HepG2 (cell line): ENCODE measurements around the gene ATR. TPM values are rescaled to one million over a fixed set of nuclear protein-coding genes. Genes with fewer than 3 reads are reported as not detected.
A peak's percentile ranks its signal among the peaks of the same experiment; 100 is the strongest.

Source experiments
- CHCHD3 ChIP-seq: sonication (generic); formaldehyde crosslinking; IDR thresholded peaks from 2 replicates; pipeline ENCODE4 v1.8.0; 2022; ENCODE audit warnings: mild to moderate bottlenecking, missing genetic modification reagents, moderate library complexity
- ERF ChIP-seq: IDR thresholded peaks from 2 replicates; pipeline ENCODE4 v1.6.1; 2018; ENCODE audit warnings: missing biosample characterization, missing genetic modification reagents
- IRX3 ChIP-seq: sonication (generic); formaldehyde crosslinking; IDR thresholded peaks from 2 replicates; pipeline ENCODE4 v1.8.1; 2023; ENCODE audit warnings: mild to moderate bottlenecking, low read depth, missing genetic modification reagents, borderline replicate concordance
- KDM5B ChIP-seq: sonication (generic); formaldehyde crosslinking; IDR thresholded peaks from 2 replicates; pipeline ENCODE4 v1.4.0; 2020; ENCODE audit warnings: missing genetic modification reagents, mild to moderate bottlenecking, borderline replicate concordance
- KLF15 ChIP-seq: sonication (generic); formaldehyde crosslinking; IDR thresholded peaks from 2 replicates; pipeline ENCODE4 v1.8.1; 2023; ENCODE audit warnings: borderline replicate concordance, mild to moderate bottlenecking, inconsistent platforms, missing genetic modification reagents, mixed read lengths
- NCOA1 ChIP-seq: sonication (generic); formaldehyde crosslinking; IDR thresholded peaks from 2 replicates; pipeline ENCODE4 v1.9.0; 2021; ENCODE audit warnings: missing genetic modification reagents
- RXRA ChIP-seq: sonication (generic); formaldehyde crosslinking; IDR thresholded peaks from 2 replicates; pipeline ENCODE4 v1.5.1; 2020; ENCODE audit warnings: missing genetic modification reagents
- ZNF30 ChIP-seq: sonication (generic); formaldehyde crosslinking; IDR thresholded peaks from 2 replicates; pipeline ENCODE4 v1.5.0; 2020; ENCODE audit warnings: mild to moderate bottlenecking, missing genetic modification reagents
- ZNF343 ChIP-seq: sonication (generic); formaldehyde crosslinking; IDR thresholded peaks from 2 replicates; pipeline ENCODE4 v1.4.0; 2020; ENCODE audit warnings: mild to moderate bottlenecking, missing genetic modification reagents
- ZNF530 ChIP-seq: sonication (generic); formaldehyde crosslinking; IDR thresholded peaks from 2 replicates; pipeline ENCODE4 v1.5.0; 2020; ENCODE audit warnings: low read depth, mild to moderate bottlenecking, missing genetic modification reagents
- polyA plus RNA-seq, 8 experiments: library from polyadenylated mRNA; depleted of rRNA in 3 of 8; stranded (reverse) in 7 of 8; unstranded in 1 of 8; fragments of >200 nt; fragmentation: Illumina TruSeq in 4 of 8; extraction: Trizol in 4 of 8; gene quantifications; 2 replicates each; pipeline versions ENCODE4 v1.2.1 to v1.2.3, GENCODE V29; 2011 to 2016; ENCODE audit warnings: low read depth in 4 of 8, missing spikeins in 1 of 8, mixed read lengths in 1 of 8; ENCODE audit not compliant: insufficient read depth in 1 of 8
- total RNA-seq, 5 experiments: library from RNA; depleted of rRNA; stranded (reverse); fragments of >200 nt; fragmentation: Illumina TruSeq; extraction: Trizol; gene quantifications; 2 replicates each; pipeline ENCODE4 v1.2.3, GENCODE V29; 2016; ENCODE audit warnings: low read depth in 1 of 5
- TF ChIP-seq, protein P1 (sequence below): sonication (generic); formaldehyde crosslinking; IDR thresholded peaks from 2 replicates; pipeline ENCODE4 v1.5.1; 2020; ENCODE audit warnings: mild to moderate bottlenecking, moderate library complexity, missing genetic modification reagents
- TF ChIP-seq, protein P2 (sequence below): sonication (generic); formaldehyde crosslinking; IDR thresholded peaks from 2 replicates; pipeline ENCODE4 v1.5.1; 2020; ENCODE audit warnings: mild to moderate bottlenecking, missing genetic modification reagents, moderate library complexity
- TF ChIP-seq, protein P3 (sequence below): sonication (generic); formaldehyde crosslinking; IDR thresholded peaks from 2 replicates; pipeline ENCODE4 v1.5.0; 2020; ENCODE audit warnings: missing genetic modification reagents
- TF ChIP-seq, protein P4 (sequence below): sonication (generic); formaldehyde crosslinking; IDR thresholded peaks from 2 replicates; pipeline ENCODE4 v1.4.0; 2020; ENCODE audit warnings: missing genetic modification reagents
- TF ChIP-seq, protein P5 (sequence below): sonication (generic); formaldehyde crosslinking; IDR thresholded peaks from 2 replicates; pipeline ENCODE4 v1.8.0; 2022; ENCODE audit warnings: missing genetic modification reagents, low read depth, mild to moderate bottlenecking, borderline replicate concordance
- TF ChIP-seq, protein P6 (sequence below): sonication (generic); formaldehyde crosslinking; IDR thresholded peaks from 2 replicates; pipeline ENCODE4 v1.8.0; 2022; ENCODE audit warnings: mild to moderate bottlenecking, missing genetic modification reagents, moderate library complexity

The ATR gene
- total and polyA plus RNA-seq, 2 of the 13 experiments (the other 11 are each of a cell fraction or from before 2014, with no cell fraction given), result 6.6 to 17.0 TPM

DNA sequence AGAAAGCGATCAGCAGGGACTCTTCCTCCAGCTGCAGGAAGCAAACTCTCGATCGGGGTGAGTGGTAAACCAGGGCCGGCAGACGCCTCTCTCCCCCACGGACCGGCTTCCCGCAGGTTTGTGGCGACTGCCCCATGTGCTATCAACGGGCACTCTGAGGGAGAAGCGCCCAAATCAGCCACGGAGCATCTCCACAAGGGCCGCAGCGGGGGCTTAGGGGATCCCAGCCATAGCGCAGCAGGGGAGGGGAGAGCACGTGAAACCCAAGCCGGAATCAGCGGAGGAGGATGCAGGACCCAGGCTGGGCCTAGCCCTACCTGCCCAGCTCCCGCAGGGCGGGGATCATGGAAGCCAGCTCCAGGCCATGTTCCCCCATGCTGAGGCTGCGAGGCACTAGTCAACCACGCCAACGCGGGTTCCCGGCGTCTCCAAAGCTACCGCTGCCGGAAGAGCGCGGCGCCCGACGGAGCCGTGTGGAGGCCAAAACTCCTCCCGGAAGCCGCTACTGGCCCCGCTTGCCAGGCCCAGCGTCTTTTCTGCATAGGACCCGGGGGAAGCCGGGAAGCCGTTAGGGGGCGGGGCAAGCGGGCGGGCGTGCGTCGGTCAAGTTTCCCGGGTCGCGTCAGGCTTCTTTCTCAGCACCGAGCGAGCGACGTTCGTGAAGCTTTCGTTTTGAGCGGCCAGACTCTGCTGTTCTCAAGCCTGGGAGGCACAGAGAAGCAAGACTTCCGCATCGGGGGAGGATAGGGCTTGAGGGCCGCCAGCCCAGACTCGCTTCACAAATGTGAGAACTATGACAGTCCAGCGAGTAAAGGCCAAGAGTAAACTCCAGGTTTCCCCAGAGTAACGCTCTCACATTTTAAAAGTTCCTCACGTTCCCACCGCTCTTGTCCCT lies at the start of gene ATR (continued):
- TF ChIP-seq, protein P1, sequence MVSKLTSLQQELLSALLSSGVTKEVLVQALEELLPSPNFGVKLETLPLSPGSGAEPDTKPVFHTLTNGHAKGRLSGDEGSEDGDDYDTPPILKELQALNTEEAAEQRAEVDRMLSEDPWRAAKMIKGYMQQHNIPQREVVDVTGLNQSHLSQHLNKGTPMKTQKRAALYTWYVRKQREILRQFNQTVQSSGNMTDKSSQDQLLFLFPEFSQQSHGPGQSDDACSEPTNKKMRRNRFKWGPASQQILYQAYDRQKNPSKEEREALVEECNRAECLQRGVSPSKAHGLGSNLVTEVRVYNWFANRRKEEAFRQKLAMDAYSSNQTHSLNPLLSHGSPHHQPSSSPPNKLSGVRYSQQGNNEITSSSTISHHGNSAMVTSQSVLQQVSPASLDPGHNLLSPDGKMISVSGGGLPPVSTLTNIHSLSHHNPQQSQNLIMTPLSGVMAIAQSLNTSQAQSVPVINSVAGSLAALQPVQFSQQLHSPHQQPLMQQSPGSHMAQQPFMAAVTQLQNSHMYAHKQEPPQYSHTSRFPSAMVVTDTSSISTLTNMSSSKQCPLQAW (CRISPR knock-in tag), result peak; percentile 99
- TF ChIP-seq RXRA (CRISPR knock-in tag) (peak; percentile 94), ZNF30 (no peak), NCOA1 (CRISPR knock-in tag) (no peak), ZNF530 (CRISPR knock-in tag) (no peak), ERF (CRISPR knock-in tag) (peak; percentile 99; the same call in 1 of the 2 replicates), KLF15 (no peak; the same call in 1 of the 2 replicates), ZNF343 (CRISPR knock-in tag) (peak; percentile 83), CHCHD3 (CRISPR knock-in tag) (peak; percentile 48; the same call in 1 of the 2 replicates), KDM5B (CRISPR knock-in tag) (peak; percentile 96; the same call in 1 of the 2 replicates), IRX3 (CRISPR knock-in tag) (peak; percentile 94; the same call in 1 of the 2 replicates)
- TF ChIP-seq, protein P2, sequence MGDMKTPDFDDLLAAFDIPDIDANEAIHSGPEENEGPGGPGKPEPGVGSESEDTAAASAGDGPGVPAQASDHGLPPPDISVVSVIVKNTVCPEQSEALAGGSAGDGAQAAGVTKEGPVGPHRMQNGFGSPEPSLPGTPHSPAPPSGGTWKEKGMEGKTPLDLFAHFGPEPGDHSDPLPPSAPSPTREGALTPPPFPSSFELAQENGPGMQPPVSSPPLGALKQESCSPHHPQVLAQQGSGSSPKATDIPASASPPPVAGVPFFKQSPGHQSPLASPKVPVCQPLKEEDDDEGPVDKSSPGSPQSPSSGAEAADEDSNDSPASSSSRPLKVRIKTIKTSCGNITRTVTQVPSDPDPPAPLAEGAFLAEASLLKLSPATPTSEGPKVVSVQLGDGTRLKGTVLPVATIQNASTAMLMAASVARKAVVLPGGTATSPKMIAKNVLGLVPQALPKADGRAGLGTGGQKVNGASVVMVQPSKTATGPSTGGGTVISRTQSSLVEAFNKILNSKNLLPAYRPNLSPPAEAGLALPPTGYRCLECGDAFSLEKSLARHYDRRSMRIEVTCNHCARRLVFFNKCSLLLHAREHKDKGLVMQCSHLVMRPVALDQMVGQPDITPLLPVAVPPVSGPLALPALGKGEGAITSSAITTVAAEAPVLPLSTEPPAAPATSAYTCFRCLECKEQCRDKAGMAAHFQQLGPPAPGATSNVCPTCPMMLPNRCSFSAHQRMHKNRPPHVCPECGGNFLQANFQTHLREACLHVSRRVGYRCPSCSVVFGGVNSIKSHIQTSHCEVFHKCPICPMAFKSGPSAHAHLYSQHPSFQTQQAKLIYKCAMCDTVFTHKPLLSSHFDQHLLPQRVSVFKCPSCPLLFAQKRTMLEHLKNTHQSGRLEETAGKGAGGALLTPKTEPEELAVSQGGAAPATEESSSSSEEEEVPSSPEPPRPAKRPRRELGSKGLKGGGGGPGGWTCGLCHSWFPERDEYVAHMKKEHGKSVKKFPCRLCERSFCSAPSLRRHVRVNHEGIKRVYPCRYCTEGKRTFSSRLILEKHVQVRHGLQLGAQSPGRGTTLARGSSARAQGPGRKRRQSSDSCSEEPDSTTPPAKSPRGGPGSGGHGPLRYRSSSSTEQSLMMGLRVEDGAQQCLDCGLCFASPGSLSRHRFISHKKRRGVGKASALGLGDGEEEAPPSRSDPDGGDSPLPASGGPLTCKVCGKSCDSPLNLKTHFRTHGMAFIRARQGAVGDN, result peak; percentile 99
- TF ChIP-seq, protein P3, sequence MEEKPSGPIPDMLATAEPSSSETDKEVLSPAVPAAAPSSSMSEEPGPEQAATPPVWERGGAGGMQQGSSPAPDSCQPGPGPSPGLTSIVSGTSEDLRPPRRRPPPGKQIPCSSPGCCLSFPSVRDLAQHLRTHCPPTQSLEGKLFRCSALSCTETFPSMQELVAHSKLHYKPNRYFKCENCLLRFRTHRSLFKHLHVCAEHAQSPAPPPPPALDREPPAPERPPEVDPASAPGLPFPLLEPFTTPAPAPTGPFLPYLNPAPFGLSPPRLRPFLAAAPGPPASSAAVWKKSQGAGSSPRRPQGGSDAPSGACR (CRISPR knock-in tag), result no peak; the same call in 1 of the 2 replicates
- TF ChIP-seq, protein P4, sequence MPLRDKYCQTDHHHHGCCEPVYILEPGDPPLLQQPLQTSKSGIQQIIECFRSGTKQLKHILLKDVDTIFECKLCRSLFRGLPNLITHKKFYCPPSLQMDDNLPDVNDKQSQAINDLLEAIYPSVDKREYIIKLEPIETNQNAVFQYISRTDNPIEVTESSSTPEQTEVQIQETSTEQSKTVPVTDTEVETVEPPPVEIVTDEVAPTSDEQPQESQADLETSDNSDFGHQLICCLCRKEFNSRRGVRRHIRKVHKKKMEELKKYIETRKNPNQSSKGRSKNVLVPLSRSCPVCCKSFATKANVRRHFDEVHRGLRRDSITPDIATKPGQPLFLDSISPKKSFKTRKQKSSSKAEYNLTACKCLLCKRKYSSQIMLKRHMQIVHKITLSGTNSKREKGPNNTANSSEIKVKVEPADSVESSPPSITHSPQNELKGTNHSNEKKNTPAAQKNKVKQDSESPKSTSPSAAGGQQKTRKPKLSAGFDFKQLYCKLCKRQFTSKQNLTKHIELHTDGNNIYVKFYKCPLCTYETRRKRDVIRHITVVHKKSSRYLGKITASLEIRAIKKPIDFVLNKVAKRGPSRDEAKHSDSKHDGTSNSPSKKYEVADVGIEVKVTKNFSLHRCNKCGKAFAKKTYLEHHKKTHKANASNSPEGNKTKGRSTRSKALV, result peak; percentile 80
- TF ChIP-seq, protein P5, sequence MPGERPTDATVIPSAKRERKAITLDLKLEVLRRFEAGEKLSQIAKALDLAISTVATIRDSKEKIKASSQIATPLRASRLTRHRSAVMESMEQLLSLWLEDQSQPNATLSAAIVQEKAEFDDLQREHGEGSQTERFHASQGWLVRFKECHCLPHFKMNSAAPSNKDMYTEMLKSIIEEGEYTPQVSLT, result no peak
- TF ChIP-seq, protein P6, sequence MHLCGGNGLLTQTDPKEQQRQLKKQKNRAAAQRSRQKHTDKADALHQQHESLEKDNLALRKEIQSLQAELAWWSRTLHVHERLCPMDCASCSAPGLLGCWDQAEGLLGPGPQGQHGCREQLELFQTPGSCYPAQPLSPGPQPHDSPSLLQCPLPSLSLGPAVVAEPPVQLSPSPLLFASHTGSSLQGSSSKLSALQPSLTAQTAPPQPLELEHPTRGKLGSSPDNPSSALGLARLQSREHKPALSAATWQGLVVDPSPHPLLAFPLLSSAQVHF (CRISPR knock-in tag), result peak; percentile 62; the same call in 1 of the 2 replicates
